Suppressor macrophage treated with lipopolysaccharide for 4 hours (primary cell): ENCODE data around the gene SLC8A3.
A peak's percentile ranks its signal among the peaks of the same experiment; 100 is the strongest.
"Not testable (repeated sequence)": the region's sequence is repeated elsewhere in the genome, so short reads cannot be mapped to it uniquely, and the experiment has no call there.

Experiments used
- DNase-seq: peaks from one replicate; pipeline ENCODE4 v3.0.0-alpha.2; 2020

The SLC8A3 gene

GRCh38 chr14:70188659-70189455, at the start of gene SLC8A3:
Gene SLC8A3 (minus strand): TSS chr14:70188951. CDS start chr14:70168422, 20,529 bp downstream.
- peak; percentile 84 for DNase-seq

GRCh38 chr14:70237710-70238109, 49.0 kb upstream of the SLC8A3 start:
- no peak for DNase-seq

- DNase-seq: no peak
Measured at GRCh38 chr14:70234066-70234950, 45.6 kb upstream of the SLC8A3 start.

GRCh38 chr14:70231756-70232544, 43.2 kb upstream of the SLC8A3 start:
- DNase-seq: peak; percentile 14

GRCh38 chr14:70229877-70230640, 41.3 kb upstream of the SLC8A3 start:
- not testable (repeated sequence) for DNase-seq

- DNase-seq: no peak
Measured at GRCh38 chr14:70213721-70214282, 25.1 kb upstream of the SLC8A3 start.

GRCh38 chr14:70212752-70213151, 24.0 kb upstream of the SLC8A3 start:
- no peak for DNase-seq

- no peak for DNase-seq
Measured at GRCh38 chr14:70208380-70208779, 19.6 kb upstream of the SLC8A3 start.

GRCh38 chr14:70203686-70204085, 14.9 kb upstream of the SLC8A3 start:
- no peak for DNase-seq

GRCh38 chr14:70201994-70202393, 13.2 kb upstream of the SLC8A3 start:
- no peak for DNase-seq

GRCh38 chr14:70193396-70193795, 4.6 kb upstream of the SLC8A3 start:
- DNase-seq: no peak

- DNase-seq: no peak
Measured at GRCh38 chr14:70192915-70193314, 4.2 kb upstream of the SLC8A3 start.

GRCh38 chr14:70190156-70190555, 1.4 kb upstream of the SLC8A3 start:
- no peak for DNase-seq

- no peak for DNase-seq
Measured at GRCh38 chr14:70189456-70190077, 816 bp upstream of the SLC8A3 start.

GRCh38 chr14:70188322-70188658, 461 bp downstream of the SLC8A3 start:
- no peak for DNase-seq

GRCh38 chr14:70186900-70187451, 1.8 kb downstream of the SLC8A3 start:
- peak; percentile 12 for DNase-seq

- DNase-seq: no peak
Measured at GRCh38 chr14:70183991-70184390, 4.8 kb downstream of the SLC8A3 start.

GRCh38 chr14:70181276-70181675, 7.5 kb downstream of the SLC8A3 start:
- no peak for DNase-seq

GRCh38 chr14:70180718-70181117, 8.0 kb downstream of the SLC8A3 start:
- DNase-seq: no peak

GRCh38 chr14:70177081-70177800, 11.5 kb downstream of the SLC8A3 start:
- DNase-seq: no peak

- no peak for DNase-seq
Measured at GRCh38 chr14:70173569-70173968, 15.2 kb downstream of the SLC8A3 start.
